Panc1 (cell line): ENCODE results near the gene KAT2A. TPM values are rescaled to one million over a fixed set of nuclear protein-coding genes. Genes with fewer than 3 reads are reported as not detected.

ENCODE experiments used
- ATAC-seq: fragments of 200-7000 bp; cut with Tn5 transposase; 2 replicates; pipeline ENCODE4 v1.9.1; 2020; ENCODE audit warnings: mild to moderate bottlenecking, moderate library complexity
- BruUV-seq: library from RNA; stranded (reverse); fragments of 400-500 nt; replicated peaks from 2 replicates; lab custom pipeline; 2021; lab: Mats Ljungman, UMichigan
- CTCF ChIA-PET: fragments of 300-600 bp; sonication (Branson Sonifier 250); formaldehyde crosslinking; loops from one replicate; lab custom pipeline; 2022; ENCODE audit warnings: antibody characterized with exemption; lab: Charles Lee
- POLR2A ChIA-PET: fragments of 300-600 bp; sonication (Branson Sonifier 250); formaldehyde crosslinking; loops from one replicate; lab custom pipeline; 2022; ENCODE audit warnings: antibody characterized with exemption; lab: Charles Lee
- DNase-seq: peaks from one replicate; pipeline ENCODE4 v3.0.0-alpha.2; 2010; ENCODE audit warnings: low read depth, low spot score
- H3K27ac ChIP-seq: 2 replicates; pipeline ENCODE4 v1.5.1; 2011; ENCODE audit warnings: mild to moderate bottlenecking, low read length, inconsistent platforms
- H3K27me3 ChIP-seq: fragments of 200-500 bp; sonication (Bioruptor generic); 2 replicates; pipeline ENCODE4 v1.6.0; 2014; ENCODE audit warnings: low read length, inconsistent platforms; ENCODE audit not compliant: control insufficient read depth, insufficient read depth
- H3K36me3 ChIP-seq: fragments of 200-500 bp; sonication (Bioruptor generic); 2 replicates; pipeline ENCODE4 v1.5.1; 2014; ENCODE audit warnings: inconsistent platforms, mild to moderate bottlenecking, low read length, moderate library complexity; ENCODE audit not compliant: control insufficient read depth, insufficient read depth
- H3K4me1 ChIP-seq: 2 replicates; pipeline ENCODE4 v1.5.1; 2011; ENCODE audit warnings: inconsistent platforms, mild to moderate bottlenecking, low read length, moderate library complexity; ENCODE audit not compliant: control insufficient read depth, insufficient read depth
- H3K4me3 ChIP-seq, 2 experiments: 2 replicates each; pipeline ENCODE4 v1.5.1; 2011 to 2012; ENCODE audit warnings: low read depth in 2 of 2, low read length in 2 of 2, mild to moderate bottlenecking in 2 of 2, inconsistent platforms in 1 of 2, moderate library complexity in 1 of 2
- H3K9me3 ChIP-seq: fragments of 200-500 bp; sonication (Bioruptor generic); 2 replicates; pipeline ENCODE4 v1.5.1; 2014; ENCODE audit warnings: low read depth, mild to moderate bottlenecking, inconsistent platforms, low read length, moderate library complexity; ENCODE audit not compliant: control insufficient read depth, insufficient read depth
- POLR2AphosphoS5 ChIP-seq: IDR thresholded peaks from 2 replicates; pipeline ENCODE4 v1.6.1; 2012; ENCODE audit warnings: mild to moderate bottlenecking, low read depth, low read length, moderate library complexity
- REST ChIP-seq, 2 experiments: IDR thresholded peaks; 2 replicates each; pipeline ENCODE4 v1.6.1; 2011 to 2012; ENCODE audit warnings: low read depth in 2 of 2, control low read depth in 1 of 2, low read length in 1 of 2, mild to moderate bottlenecking in 1 of 2, moderate library complexity in 1 of 2; ENCODE audit not compliant: insufficient read depth in 1 of 2
- SIN3A ChIP-seq: IDR thresholded peaks from 2 replicates; pipeline ENCODE4 v1.6.1; 2012; ENCODE audit warnings: low read depth, mild to moderate bottlenecking, low read length, moderate library complexity, borderline replicate concordance; ENCODE audit not compliant: insufficient read depth
- TCF7L2 ChIP-seq: IDR thresholded peaks from 2 replicates; pipeline ENCODE4 v1.6.1; 2011; ENCODE audit warnings: mild to moderate bottlenecking, low read depth, low read length, inconsistent platforms
- in situ Hi-C: cut with HindIII; loops from 2 replicates; pipeline ENCODE4 v1.10.0; 2016; ENCODE audit warnings: low sequenced_read_pairs, low pct_unique_long_range_greater_than_20kb
- intact Hi-C: fragments of 100-400 bp; cut with micrococcal nuclease; formaldehyde crosslinking; loops from one replicate; pipeline ENCODE4 v1.10.0; 2022; ENCODE audit not compliant: unreplicated experiment
- total RNA-seq: library from RNA; stranded (reverse); gene quantifications from one replicate; pipeline ENCODE4 v1.2.1, GENCODE V29; 2021; ENCODE audit not compliant: unreplicated experiment
- TF ChIP-seq, protein P1 (sequence below): fragments of 450-650 bp; IDR thresholded peaks from 2 replicates; pipeline ENCODE4 v1.5.1; 2017; ENCODE audit warnings: mild to moderate bottlenecking

KAT2A gene
- total RNA-seq, 1 experiment from 2014 or later: 67.0 TPM

GRCh38 chr17:42076797-42077559 lies 44.2 kb downstream of the KAT2A start:
- ChIA-PET POLR2A (no interaction called here), CTCF (no interaction called here)
- intact Hi-C loops: no loop called here
- no peaks in the 10 kb centered on the region for H3K27me3 ChIP-seq
- H3K4me1 ChIP-seq: peaks cover 1% of the 10 kb centered on the region; the same call in 1 of the 2 replicates
- in situ Hi-C loops: no loop called here
- H3K9me3 ChIP-seq: no peaks in the 10 kb centered on the region
- no peaks in the 10 kb centered on the region for H3K36me3 ChIP-seq
- no peak overlapping the region for H3K27ac ChIP-seq
- no TSS peak for BruUV-seq
- TF ChIP-seq, protein P1, sequence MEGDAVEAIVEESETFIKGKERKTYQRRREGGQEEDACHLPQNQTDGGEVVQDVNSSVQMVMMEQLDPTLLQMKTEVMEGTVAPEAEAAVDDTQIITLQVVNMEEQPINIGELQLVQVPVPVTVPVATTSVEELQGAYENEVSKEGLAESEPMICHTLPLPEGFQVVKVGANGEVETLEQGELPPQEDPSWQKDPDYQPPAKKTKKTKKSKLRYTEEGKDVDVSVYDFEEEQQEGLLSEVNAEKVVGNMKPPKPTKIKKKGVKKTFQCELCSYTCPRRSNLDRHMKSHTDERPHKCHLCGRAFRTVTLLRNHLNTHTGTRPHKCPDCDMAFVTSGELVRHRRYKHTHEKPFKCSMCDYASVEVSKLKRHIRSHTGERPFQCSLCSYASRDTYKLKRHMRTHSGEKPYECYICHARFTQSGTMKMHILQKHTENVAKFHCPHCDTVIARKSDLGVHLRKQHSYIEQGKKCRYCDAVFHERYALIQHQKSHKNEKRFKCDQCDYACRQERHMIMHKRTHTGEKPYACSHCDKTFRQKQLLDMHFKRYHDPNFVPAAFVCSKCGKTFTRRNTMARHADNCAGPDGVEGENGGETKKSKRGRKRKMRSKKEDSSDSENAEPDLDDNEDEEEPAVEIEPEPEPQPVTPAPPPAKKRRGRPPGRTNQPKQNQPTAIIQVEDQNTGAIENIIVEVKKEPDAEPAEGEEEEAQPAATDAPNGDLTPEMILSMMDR: no peak
- TF ChIP-seq SIN3A: no peak
- no peak for TF ChIP-seq REST (IDR thresholded peaks at IDR 0.05; ENCODE audit: insufficient read depth in 1 of 2, low read depth in 2 of 2, low read length in 1 of 2)
- TF ChIP-seq POLR2AphosphoS5: no peak
- ATAC-seq (no peak), DNase-seq (no peak)
- no peak overlapping the region for H3K4me3 ChIP-seq

DNA sequence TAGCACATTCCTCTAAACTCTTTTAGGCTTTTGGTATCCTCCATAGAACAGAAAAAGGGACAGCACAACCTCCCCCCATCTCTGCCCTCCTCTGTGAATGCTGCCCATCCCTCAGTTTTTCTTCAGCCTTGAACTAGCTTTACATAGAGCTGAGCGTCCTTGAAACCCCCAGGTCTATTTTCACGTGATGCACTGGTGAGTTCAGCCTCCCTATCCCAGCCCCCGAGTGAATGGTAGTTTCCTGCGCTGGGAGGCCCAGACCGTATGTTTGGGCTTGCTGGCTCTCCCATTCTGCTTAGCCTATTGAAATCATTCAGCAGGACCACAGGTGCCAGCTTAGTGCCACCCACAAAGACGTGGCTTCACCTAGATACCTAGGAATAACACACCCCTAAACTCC lies 45.4 kb downstream of the KAT2A start:
- POLR2A ChIA-PET: no interaction called here
- no TSS peak for BruUV-seq
- Histone ChIP-seq H3K9me3 (no peaks in the 10 kb centered on the region), H3K27me3 (no peaks in the 10 kb centered on the region), H3K36me3 (no peaks in the 10 kb centered on the region), H3K27ac (no peak overlapping the region), H3K4me3 (no peak overlapping the region), H3K4me1 (peaks cover 4% of the 10 kb centered on the region; the same call in 1 of the 2 replicates)
- intact Hi-C loops: no loop called here
- DNase-seq (no peak), ATAC-seq (no peak)
- TF ChIP-seq TCF7L2 (no peak), SIN3A (no peak), REST (IDR thresholded peaks at IDR 0.05; ENCODE audit: insufficient read depth in 1 of 2, low read depth in 2 of 2, low read length in 1 of 2) (no peak), POLR2AphosphoS5 (no peak)
- TF ChIP-seq, protein P1: no peak
- in situ Hi-C loops: no loop called here
- CTCF ChIA-PET: no interaction called here
